ENCODE measurements around the gene MED13.

The MED13 gene

GRCh38 chr17:62058611-62059010 is 6.5 kb downstream of the MED13 start:
- H3K27me3 ChIP-seq (ENCODE audit: insufficient read depth, poor library complexity, severe bottlenecking): no peaks in the 10 kb centered on the region
- no peak for DNase-seq (ENCODE audit: low read depth in 1 of 2, low spot score in 1 of 2)
- no peak overlapping the region for H3K4me3 ChIP-seq (replicated peaks; ENCODE audit: insufficient read depth, low read length)
- H3K27ac ChIP-seq (replicated peaks): no peak overlapping the region
- TF ChIP-seq GABPA (IDR thresholded peaks at IDR 0.05; ENCODE audit: low read depth) (no peak), CTCF (IDR thresholded peaks at IDR 0.05; ENCODE audit: insufficient read depth, low read length) (no peak), REST (IDR thresholded peaks at IDR 0.05; ENCODE audit: insufficient replicate concordance, low read depth) (no peak), POLR2AphosphoS5 (IDR thresholded peaks at IDR 0.05; ENCODE audit: low read depth) (no peak), SPI1 (IDR thresholded peaks at IDR 0.05; ENCODE audit: borderline replicate concordance, low read depth) (no peak)

GRCh38 chr17:62057696-62058095 is 7.4 kb downstream of the MED13 start:
- no peak for DNase-seq (ENCODE audit: low read depth in 1 of 2, low spot score in 1 of 2)
- no peak overlapping the region for H3K27ac ChIP-seq (replicated peaks)
- H3K27me3 ChIP-seq (ENCODE audit: insufficient read depth, poor library complexity, severe bottlenecking): no peaks in the 10 kb centered on the region
- H3K4me3 ChIP-seq (replicated peaks; ENCODE audit: insufficient read depth, low read length): no peak overlapping the region
- no peak for TF ChIP-seq REST (IDR thresholded peaks at IDR 0.05; ENCODE audit: insufficient replicate concordance, low read depth)
- no peak for TF ChIP-seq GABPA (IDR thresholded peaks at IDR 0.05; ENCODE audit: low read depth)
- no peak for TF ChIP-seq POLR2AphosphoS5 (IDR thresholded peaks at IDR 0.05; ENCODE audit: low read depth)
- TF ChIP-seq SPI1 (IDR thresholded peaks at IDR 0.05; ENCODE audit: borderline replicate concordance, low read depth): no peak
- TF ChIP-seq CTCF (IDR thresholded peaks at IDR 0.05; ENCODE audit: insufficient read depth, low read length): no peak

- Histone ChIP-seq H3K27ac (replicated peaks) (no peak overlapping the region), H3K4me3 (replicated peaks; ENCODE audit: insufficient read depth, low read length) (no peak overlapping the region), H3K27me3 (ENCODE audit: insufficient read depth, poor library complexity, severe bottlenecking) (no peaks in the 10 kb centered on the region)
- TF ChIP-seq GABPA (IDR thresholded peaks at IDR 0.05; ENCODE audit: low read depth): no peak
- no peak for TF ChIP-seq REST (IDR thresholded peaks at IDR 0.05; ENCODE audit: insufficient replicate concordance, low read depth)
- TF ChIP-seq CTCF (IDR thresholded peaks at IDR 0.05; ENCODE audit: insufficient read depth, low read length): no peak
- TF ChIP-seq SPI1 (IDR thresholded peaks at IDR 0.05; ENCODE audit: borderline replicate concordance, low read depth): no peak
- no peak for TF ChIP-seq POLR2AphosphoS5 (IDR thresholded peaks at IDR 0.05; ENCODE audit: low read depth)
- DNase-seq (ENCODE audit: low read depth in 1 of 2, low spot score in 1 of 2): no peak
Measured at GRCh38 chr17:62052765-62053338, 12.2 kb downstream of the MED13 start.

Data from HL-60 (cell line).